Liver (tissue), 9 donors: ENCODE data around the gene ACVR1C. TPM values are rescaled to one million over a fixed set of nuclear protein-coding genes. Genes with fewer than 3 reads are reported as not detected.

Experiments used
- DNase-seq: peaks from one replicate; pipeline ENCODE4 v3.0.0-alpha.2; 2017; ENCODE audit warnings: low spot score
- H3K27ac ChIP-seq, 2 donors: one replicate each; pipeline ENCODE4 v1.7.0; 2013; ENCODE audit warnings: inconsistent platforms in 2 of 2, low read length in 2 of 2, control low read depth in 1 of 2, low read depth in 1 of 2, mild to moderate bottlenecking in 1 of 2
- H3K27me3 ChIP-seq, 4 donors: one replicate each; pipeline versions ENCODE4 v1.6.1 to v1.7.0; 2013; ENCODE audit warnings: low read length in 3 of 4, inconsistent platforms in 1 of 4, mild to moderate bottlenecking in 1 of 4, moderate library complexity in 1 of 4; ENCODE audit not compliant: control insufficient read depth in 4 of 4, insufficient read depth in 4 of 4
- H3K36me3 ChIP-seq, 4 donors: one replicate each; pipeline versions ENCODE4 v1.6.1 to v1.7.0; 2013; ENCODE audit warnings: low read length in 3 of 4, mild to moderate bottlenecking in 3 of 4, low read depth in 1 of 4, moderate library complexity in 1 of 4; ENCODE audit not compliant: control insufficient read depth in 4 of 4, insufficient read depth in 3 of 4
- H3K4me1 ChIP-seq, 4 donors: one replicate each; pipeline versions ENCODE4 v1.6.1 to v1.7.0; 2013; ENCODE audit warnings: low read length in 3 of 4, mild to moderate bottlenecking in 3 of 4, moderate library complexity in 1 of 4; ENCODE audit not compliant: control insufficient read depth in 4 of 4, insufficient read depth in 4 of 4
- H3K4me3 ChIP-seq, 3 donors: one replicate each; pipeline versions ENCODE4 v1.6.1 to v1.7.0; 2013; ENCODE audit warnings: low read length in 3 of 3, control low read depth in 1 of 3, low read depth in 1 of 3, mild to moderate bottlenecking in 1 of 3
- H3K9ac ChIP-seq, 2 donors: one replicate each; pipeline ENCODE4 v1.7.0; 2013; ENCODE audit warnings: low read length in 2 of 2, mild to moderate bottlenecking in 2 of 2, moderate library complexity in 2 of 2, control low read depth in 1 of 2, low read depth in 1 of 2
- H3K9me3 ChIP-seq, 4 donors: one replicate each; pipeline versions ENCODE4 v1.6.1 to v1.7.0; 2013; ENCODE audit warnings: low read length in 3 of 4; ENCODE audit not compliant: control insufficient read depth in 4 of 4
- FOXA1 ChIP-seq: IDR thresholded peaks from 2 replicates; pipeline ENCODE4 v1.6.1; 2016; ENCODE audit warnings: antibody characterized with exemption
- FOXA2 ChIP-seq: IDR thresholded peaks from 2 replicates; pipeline ENCODE4 v1.6.1; 2016; ENCODE audit warnings: antibody characterized with exemption
- GABPA ChIP-seq, 2 donors: IDR thresholded peaks in 1 of 2; conservative IDR thresholded peaks in 1 of 2; 2 replicates each; pipeline ENCODE4 v1.6.1; 2016; ENCODE audit warnings: antibody characterized with exemption in 2 of 2, mild to moderate bottlenecking in 1 of 2, moderate library complexity in 1 of 2
- HNF4G ChIP-seq: IDR thresholded peaks from 2 replicates; pipeline ENCODE4 v1.6.1; 2016; ENCODE audit warnings: antibody characterized with exemption
- JUND ChIP-seq, 2 donors: IDR thresholded peaks; 2 replicates each; pipeline ENCODE4 v1.6.1; 2016; ENCODE audit warnings: antibody characterized with exemption in 2 of 2
- RAD21 ChIP-seq, 2 donors: IDR thresholded peaks; 2 replicates each; pipeline ENCODE4 v1.6.1; 2016; ENCODE audit warnings: antibody characterized with exemption in 2 of 2, mild to moderate bottlenecking in 2 of 2
- YY1 ChIP-seq: IDR thresholded peaks from 2 replicates; pipeline ENCODE4 v1.6.1; 2016; ENCODE audit warnings: antibody characterized with exemption, mild to moderate bottlenecking
- WGBS: extraction: QIAGEN DNeasy Blood & Tissue Kit; methylation state at CpG from one replicate; pipeline ENCODE4 v1.1.7; 2013; 5-methylcytosine and 5-hydroxymethylcytosine counted together
- polyA plus RNA-seq, 2 donors: library from polyadenylated mRNA; stranded (reverse) in 1 of 2; unstranded in 1 of 2; fragments of 200-250 nt in 1 of 2; fragments of >200 nt in 1 of 2; fragmentation: Nextera tagmentation in 1 of 2; extraction: Ambion mirVana in 1 of 2; gene quantifications; one replicate each; pipeline versions ENCODE4 v1.2.1 to v1.2.3, GENCODE V29; 2013 to 2015
- total RNA-seq, 2 donors: library from RNA; depleted of rRNA; stranded (reverse); fragments of >200 nt; gene quantifications; one replicate each; pipeline ENCODE4 v1.2.3, GENCODE V29; 2014
- TF ChIP-seq, protein P1 (sequence below): IDR thresholded peaks from 2 replicates; pipeline ENCODE4 v1.6.1; 2016; ENCODE audit warnings: antibody characterized with exemption
- TF ChIP-seq, protein P2 (sequence below): IDR thresholded peaks from 2 replicates; pipeline ENCODE4 v1.6.1; 2016; ENCODE audit warnings: antibody characterized with exemption, mild to moderate bottlenecking
- TF ChIP-seq, protein P3 (sequence below): fragments of 150-350 bp; IDR thresholded peaks from 2 replicates; pipeline ENCODE4 v1.5.1; 2017; ENCODE audit warnings: improper control_type of control experiment, low read depth, low read length; ENCODE audit not compliant: missing input control
- donor health status: healthy.
- donor health status: healthy.
- donor health status: healthy.
- donor health status: healthy.
- donor health status: healthy.

ACVR1C gene
- total and polyA plus RNA-seq, 4 donors = 0.19 to 2.5 (median 0.73) TPM

DNA sequence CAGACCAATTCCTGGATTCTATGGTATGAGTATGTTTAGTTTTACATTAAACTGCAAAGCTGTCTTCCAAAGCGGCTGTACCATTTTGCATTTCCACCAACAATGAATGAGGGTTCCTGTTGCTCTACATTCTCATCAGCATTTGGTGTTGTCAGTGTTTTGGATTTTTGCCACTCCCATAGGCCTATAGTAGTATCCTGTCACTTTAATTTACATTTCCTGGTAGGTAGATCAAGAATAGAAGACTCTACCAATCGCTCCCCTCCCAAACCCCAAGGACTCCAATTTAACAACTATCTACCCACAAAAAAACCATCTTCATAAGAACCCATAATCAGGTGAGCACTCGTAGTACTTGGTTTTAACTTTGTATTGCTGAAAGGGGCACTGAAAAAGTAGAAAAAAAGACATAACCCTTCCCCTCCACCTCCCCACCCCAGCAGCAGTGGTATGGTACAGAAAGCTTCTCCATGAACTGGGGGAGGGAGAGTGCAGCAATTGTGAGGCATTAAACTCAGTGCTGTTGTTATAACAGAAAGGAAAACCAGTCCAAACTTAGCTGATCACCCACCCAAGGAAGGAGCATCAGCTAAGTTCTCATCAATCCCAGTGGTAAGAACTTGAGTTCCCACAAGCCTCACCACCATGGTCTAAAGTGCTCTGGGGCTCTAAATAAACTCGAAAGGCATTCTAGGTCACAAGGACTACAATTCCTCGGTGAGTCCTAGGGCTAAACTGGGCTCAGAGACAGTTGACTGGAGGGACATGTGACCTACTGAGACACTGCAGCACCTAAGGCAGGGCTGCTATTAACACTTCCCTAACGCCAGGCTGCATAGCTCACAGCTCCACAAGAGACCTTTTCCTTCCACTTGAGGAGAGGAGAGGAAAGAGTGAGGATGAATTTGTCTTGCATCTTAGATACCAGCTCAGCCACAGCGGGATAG lies 149.3 kb downstream of the ACVR1C start:
- no peak overlapping the region for H3K27ac ChIP-seq
- no peaks in the 10 kb centered on the region for H3K36me3 ChIP-seq
- WGBS = 91% methylated on average over 7 of the region's 7 CpGs
- no peak overlapping the region for H3K9ac ChIP-seq
- H3K4me3 ChIP-seq = no peak overlapping the region
- H3K9me3 ChIP-seq = no peaks in the 10 kb centered on the region
- DNase-seq = no peak
- TF ChIP-seq HNF4G = no peak
- no peak for TF ChIP-seq YY1
- no peak for TF ChIP-seq FOXA2
- TF ChIP-seq FOXA1 = no peak
- TF ChIP-seq, protein P1, sequence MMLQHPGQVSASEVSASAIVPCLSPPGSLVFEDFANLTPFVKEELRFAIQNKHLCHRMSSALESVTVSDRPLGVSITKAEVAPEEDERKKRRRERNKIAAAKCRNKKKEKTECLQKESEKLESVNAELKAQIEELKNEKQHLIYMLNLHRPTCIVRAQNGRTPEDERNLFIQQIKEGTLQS = no peak
- no peak for TF ChIP-seq JUND (IDR thresholded peaks at IDR 0.05)
- no peak for TF ChIP-seq RAD21 (IDR thresholded peaks at IDR 0.05)
- TF ChIP-seq GABPA (IDR thresholded peaks at IDR 0.05 in 1 of 2, conservative IDR thresholded peaks at IDR 0.05 in 1 of 2) = no peak
- TF ChIP-seq, protein P2, sequence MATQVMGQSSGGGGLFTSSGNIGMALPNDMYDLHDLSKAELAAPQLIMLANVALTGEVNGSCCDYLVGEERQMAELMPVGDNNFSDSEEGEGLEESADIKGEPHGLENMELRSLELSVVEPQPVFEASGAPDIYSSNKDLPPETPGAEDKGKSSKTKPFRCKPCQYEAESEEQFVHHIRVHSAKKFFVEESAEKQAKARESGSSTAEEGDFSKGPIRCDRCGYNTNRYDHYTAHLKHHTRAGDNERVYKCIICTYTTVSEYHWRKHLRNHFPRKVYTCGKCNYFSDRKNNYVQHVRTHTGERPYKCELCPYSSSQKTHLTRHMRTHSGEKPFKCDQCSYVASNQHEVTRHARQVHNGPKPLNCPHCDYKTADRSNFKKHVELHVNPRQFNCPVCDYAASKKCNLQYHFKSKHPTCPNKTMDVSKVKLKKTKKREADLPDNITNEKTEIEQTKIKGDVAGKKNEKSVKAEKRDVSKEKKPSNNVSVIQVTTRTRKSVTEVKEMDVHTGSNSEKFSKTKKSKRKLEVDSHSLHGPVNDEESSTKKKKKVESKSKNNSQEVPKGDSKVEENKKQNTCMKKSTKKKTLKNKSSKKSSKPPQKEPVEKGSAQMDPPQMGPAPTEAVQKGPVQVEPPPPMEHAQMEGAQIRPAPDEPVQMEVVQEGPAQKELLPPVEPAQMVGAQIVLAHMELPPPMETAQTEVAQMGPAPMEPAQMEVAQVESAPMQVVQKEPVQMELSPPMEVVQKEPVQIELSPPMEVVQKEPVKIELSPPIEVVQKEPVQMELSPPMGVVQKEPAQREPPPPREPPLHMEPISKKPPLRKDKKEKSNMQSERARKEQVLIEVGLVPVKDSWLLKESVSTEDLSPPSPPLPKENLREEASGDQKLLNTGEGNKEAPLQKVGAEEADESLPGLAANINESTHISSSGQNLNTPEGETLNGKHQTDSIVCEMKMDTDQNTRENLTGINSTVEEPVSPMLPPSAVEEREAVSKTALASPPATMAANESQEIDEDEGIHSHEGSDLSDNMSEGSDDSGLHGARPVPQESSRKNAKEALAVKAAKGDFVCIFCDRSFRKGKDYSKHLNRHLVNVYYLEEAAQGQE = no peak
- peaks cover 0 to 8% (median 7%) of the 10 kb centered on the region in 4 donors for H3K4me1 ChIP-seq
- H3K27me3 ChIP-seq = no peaks in the 10 kb centered on the region

DNA sequence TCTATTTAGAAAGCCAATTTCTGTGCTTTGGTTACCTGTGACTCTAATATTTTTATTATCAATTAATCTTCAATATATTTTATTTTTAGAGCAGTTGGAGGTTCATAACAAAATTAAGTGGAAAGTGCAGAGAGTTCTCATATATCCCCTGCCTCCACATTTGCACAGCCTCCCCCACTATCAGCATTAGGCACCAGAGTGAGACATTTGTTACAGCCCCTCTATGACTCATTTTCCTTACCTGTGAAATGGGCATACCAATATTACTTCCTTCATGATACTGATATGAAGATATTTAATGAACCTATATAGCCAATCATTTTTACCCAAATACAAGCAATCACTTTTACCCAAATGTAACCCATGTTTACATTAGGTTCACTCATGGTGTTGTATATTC lies 150.7 kb downstream of the ACVR1C start:
- Histone ChIP-seq H3K36me3 (no peaks in the 10 kb centered on the region), H3K9me3 (no peaks in the 10 kb centered on the region), H3K27me3 (no peaks in the 10 kb centered on the region), H3K27ac (no peak overlapping the region), H3K4me1 (peaks cover 0 to 8% (median 7%) of the 10 kb centered on the region in 4 donors), H3K4me3 (no peak overlapping the region), H3K9ac (no peak overlapping the region)
- no peak for DNase-seq
- TF ChIP-seq, protein P2 = no peak
- TF ChIP-seq FOXA2 = no peak
- TF ChIP-seq, protein P3, sequence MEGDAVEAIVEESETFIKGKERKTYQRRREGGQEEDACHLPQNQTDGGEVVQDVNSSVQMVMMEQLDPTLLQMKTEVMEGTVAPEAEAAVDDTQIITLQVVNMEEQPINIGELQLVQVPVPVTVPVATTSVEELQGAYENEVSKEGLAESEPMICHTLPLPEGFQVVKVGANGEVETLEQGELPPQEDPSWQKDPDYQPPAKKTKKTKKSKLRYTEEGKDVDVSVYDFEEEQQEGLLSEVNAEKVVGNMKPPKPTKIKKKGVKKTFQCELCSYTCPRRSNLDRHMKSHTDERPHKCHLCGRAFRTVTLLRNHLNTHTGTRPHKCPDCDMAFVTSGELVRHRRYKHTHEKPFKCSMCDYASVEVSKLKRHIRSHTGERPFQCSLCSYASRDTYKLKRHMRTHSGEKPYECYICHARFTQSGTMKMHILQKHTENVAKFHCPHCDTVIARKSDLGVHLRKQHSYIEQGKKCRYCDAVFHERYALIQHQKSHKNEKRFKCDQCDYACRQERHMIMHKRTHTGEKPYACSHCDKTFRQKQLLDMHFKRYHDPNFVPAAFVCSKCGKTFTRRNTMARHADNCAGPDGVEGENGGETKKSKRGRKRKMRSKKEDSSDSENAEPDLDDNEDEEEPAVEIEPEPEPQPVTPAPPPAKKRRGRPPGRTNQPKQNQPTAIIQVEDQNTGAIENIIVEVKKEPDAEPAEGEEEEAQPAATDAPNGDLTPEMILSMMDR = no peak
